Measurements from ENCODE around the gene ZNF526. TPM values are rescaled to one million over a fixed set of nuclear protein-coding genes. Genes with fewer than 3 reads are reported as not detected.

Gene ZNF526
- total RNA-seq, 6 experiments from 2014 or later: 1.9 to 3.9 (median 3.4) TPM

GRCh38 chr19:42202290-42202880 lies 17.7 kb upstream of the ZNF526 start:
- ATAC-seq (no peak), DNase-seq (no peak)
- intact Hi-C loops (cut with DNase I): no loop called here
- Histone ChIP-seq H3K4me1 (peaks cover 0 to 4% (median 0%) of the 10 kb centered on the region in 4 donors), H3K36me3 (peaks cover 0 to 72% (median 10%) of the 10 kb centered on the region in 4 donors), H3K4me3 (no peak overlapping the region), H3K27me3 (no peaks in the 10 kb centered on the region), H3K9me3 (no peaks in the 10 kb centered on the region), H3K27ac (peak overlapping the region in 2 of 3 donors; percentile 51 to 67)
- 81% methylated on average over 3 of the region's 5 CpGs for WGBS (ENCODE audit: insufficient coverage, low coverage, low lambda C conversion rate, missing lambda C conversion rate)
- TF ChIP-seq CTCF (IDR thresholded peaks at IDR 0.05) (no peak), POLR2A (IDR thresholded peaks at IDR 0.05) (no peak)

GRCh38 chr19:42203700-42204099 lies 16.4 kb upstream of the ZNF526 start:
- H3K4me3 ChIP-seq: no peak overlapping the region
- no peak for TF ChIP-seq CTCF (IDR thresholded peaks at IDR 0.05)
- no peak for TF ChIP-seq POLR2A (IDR thresholded peaks at IDR 0.05)
- no CpG with 5 or more reads among the region's 2 CpGs for WGBS (ENCODE audit: insufficient coverage, low coverage, low lambda C conversion rate, missing lambda C conversion rate)
- peaks cover 0 to 4% (median 0%) of the 10 kb centered on the region in 4 donors for H3K4me1 ChIP-seq
- H3K27ac ChIP-seq: no peak overlapping the region
- intact Hi-C loops (cut with DNase I): no loop called here
- peaks cover 0 to 78% (median 16%) of the 10 kb centered on the region in 4 donors for H3K36me3 ChIP-seq
- H3K27me3 ChIP-seq: no peaks in the 10 kb centered on the region
- no peaks in the 10 kb centered on the region for H3K9me3 ChIP-seq
- DNase-seq (no peak), ATAC-seq (no peak)

- Histone ChIP-seq H3K36me3 (peaks cover 0 to 78% (median 20%) of the 10 kb centered on the region in 4 donors), H3K4me1 (peaks cover 0 to 4% (median 0%) of the 10 kb centered on the region in 4 donors), H3K9me3 (no peaks in the 10 kb centered on the region), H3K4me3 (no peak overlapping the region), H3K27me3 (no peaks in the 10 kb centered on the region), H3K27ac (no peak overlapping the region)
- 81% methylated on average over 4 of the region's 6 CpGs for WGBS (ENCODE audit: insufficient coverage, low coverage, low lambda C conversion rate, missing lambda C conversion rate)
- intact Hi-C loops (cut with DNase I): no loop called here
- DNase-seq: no peak
- ATAC-seq: no peak
- TF ChIP-seq CTCF (IDR thresholded peaks at IDR 0.05): no peak
- TF ChIP-seq POLR2A (IDR thresholded peaks at IDR 0.05): no peak
Observed at GRCh38 chr19:42204664-42205063, 15.4 kb upstream of the ZNF526 start.

- H3K27ac ChIP-seq: no peak overlapping the region
- no peak for ATAC-seq
Observed at GRCh38 chr19:42206871-42207755, 13.0 kb upstream of the ZNF526 start.

More at GRCh38 chr19:42206871-42207755, 13.0 kb upstream of the ZNF526 start:
- DNase-seq: no peak
- intact Hi-C loops (cut with DNase I): no loop called here
- Histone ChIP-seq H3K36me3 (peaks cover 0 to 88% (median 26%) of the 10 kb centered on the region in 4 donors), H3K9me3 (no peaks in the 10 kb centered on the region), H3K4me1 (no peaks in the 10 kb centered on the region), H3K27me3 (no peaks in the 10 kb centered on the region), H3K4me3 (no peak overlapping the region)
- no peak for TF ChIP-seq CTCF (IDR thresholded peaks at IDR 0.05)
- no peak for TF ChIP-seq POLR2A (IDR thresholded peaks at IDR 0.05)
- WGBS (ENCODE audit: insufficient coverage, low coverage, low lambda C conversion rate, missing lambda C conversion rate): 76% methylated on average over 7 of the region's 14 CpGs
